Measurements from ENCODE around the gene SHC3.

SHC3 gene

DNA sequence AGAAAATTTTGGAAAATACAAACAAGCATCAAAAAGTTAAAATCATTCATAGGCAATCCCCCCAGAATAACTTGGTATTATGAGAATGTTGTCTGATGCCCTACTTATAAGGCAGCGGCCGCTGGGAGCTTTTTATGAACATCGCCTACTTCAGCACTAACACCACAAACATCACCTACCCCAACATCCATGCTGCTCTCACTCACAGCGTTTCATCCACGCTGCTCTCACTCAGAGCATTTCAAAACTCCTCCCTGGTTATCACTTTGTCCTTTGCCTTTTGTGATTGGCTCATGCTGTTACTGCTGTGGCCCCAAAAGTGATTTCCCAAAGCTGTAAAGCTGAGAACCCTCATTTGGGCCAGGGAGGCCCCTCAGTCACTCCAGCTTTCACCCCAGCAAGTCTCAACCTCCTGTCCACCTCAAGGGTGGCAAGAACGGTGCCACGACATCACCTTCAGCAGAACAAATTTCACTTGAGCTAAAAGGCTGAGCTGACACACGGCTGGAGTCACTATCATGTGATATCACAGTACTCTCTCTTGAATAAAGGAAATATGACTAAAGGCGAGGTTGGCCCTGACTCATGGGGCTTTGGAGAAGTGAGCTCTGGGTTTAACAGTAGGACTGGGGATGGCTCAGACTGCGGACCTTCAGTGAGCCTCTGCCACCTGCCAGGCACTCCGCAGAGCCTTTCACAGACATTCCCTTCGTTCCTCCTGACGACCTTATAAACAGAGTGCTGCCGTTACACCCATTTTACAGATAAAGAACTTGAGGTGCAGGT lies 25.2 kb downstream of the SHC3 start:
- no peak for DNase-seq

GRCh38 chr9:89149726-89150125 lies 28.9 kb downstream of the SHC3 start:
- no peak for DNase-seq

DNA sequence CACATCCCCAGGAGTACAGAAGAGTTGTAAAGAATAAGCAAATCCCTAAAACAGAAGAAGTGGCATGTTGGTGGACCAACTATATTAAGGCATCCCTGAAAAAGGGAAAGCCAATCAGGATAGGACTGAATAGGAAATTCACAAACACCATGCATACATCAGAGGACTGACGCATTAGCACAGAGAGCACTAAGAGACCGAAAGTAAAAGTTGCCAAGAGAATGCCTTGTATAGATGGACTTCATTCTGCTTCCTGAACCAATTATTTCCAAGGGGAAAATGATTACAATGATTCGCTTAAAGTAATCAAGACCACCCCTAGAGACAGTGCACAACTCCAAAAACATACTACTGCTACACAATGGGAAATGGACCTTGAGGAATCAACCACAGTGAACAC lies 33.5 kb downstream of the SHC3 start:
- DNase-seq = no peak

DNA sequence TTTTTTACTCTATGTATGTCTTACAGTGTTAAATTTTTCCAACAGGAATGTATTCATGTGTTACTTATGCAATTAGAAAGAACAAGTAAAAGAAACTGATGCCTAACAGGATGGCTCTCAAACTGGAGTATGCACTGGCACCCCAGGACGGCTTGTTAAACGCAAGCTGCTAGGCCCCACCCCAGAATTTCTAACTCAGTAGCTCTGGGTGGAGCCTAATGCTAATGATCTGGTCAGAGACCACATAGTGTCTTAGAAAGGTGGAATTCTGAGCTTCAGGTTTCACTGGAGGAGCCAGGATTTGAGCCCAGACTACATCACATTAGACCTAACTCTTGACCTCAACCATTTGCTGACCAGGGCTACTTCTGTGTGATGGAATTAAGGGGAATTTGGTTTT lies 34.4 kb downstream of the SHC3 start:
- no peak for DNase-seq

- DNase-seq = no peak
Measured at GRCh38 chr9:89143266-89143665, 35.4 kb downstream of the SHC3 start.

DNA sequence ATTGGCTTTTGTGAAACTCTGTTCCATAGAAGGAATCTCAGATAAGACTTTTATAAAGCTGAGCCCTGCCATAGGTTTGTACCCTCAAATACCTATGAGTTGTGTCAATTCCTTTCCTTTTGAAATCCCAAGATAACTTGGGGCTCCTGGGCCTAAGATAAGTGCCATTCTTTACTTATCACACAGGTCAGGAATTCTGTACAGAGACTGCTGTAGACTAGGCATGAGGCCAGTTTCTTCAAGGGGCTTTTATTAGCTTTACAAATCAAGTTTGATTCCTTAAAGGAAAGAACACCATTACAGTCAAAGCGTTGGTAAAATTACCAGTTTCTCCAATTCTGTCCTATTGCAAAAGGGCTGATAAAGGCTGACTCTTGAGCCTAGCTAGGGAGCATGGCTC lies 39.2 kb downstream of the SHC3 start:
- DNase-seq = no peak

GRCh38 chr9:89138463-89139390 lies 39.9 kb downstream of the SHC3 start:
- DNase-seq = no peak

- no peak for DNase-seq
Measured at GRCh38 chr9:89137542-89138462, 40.8 kb downstream of the SHC3 start.

- no peak for DNase-seq
Measured at GRCh38 chr9:89135591-89136166, 42.9 kb downstream of the SHC3 start.

DNA sequence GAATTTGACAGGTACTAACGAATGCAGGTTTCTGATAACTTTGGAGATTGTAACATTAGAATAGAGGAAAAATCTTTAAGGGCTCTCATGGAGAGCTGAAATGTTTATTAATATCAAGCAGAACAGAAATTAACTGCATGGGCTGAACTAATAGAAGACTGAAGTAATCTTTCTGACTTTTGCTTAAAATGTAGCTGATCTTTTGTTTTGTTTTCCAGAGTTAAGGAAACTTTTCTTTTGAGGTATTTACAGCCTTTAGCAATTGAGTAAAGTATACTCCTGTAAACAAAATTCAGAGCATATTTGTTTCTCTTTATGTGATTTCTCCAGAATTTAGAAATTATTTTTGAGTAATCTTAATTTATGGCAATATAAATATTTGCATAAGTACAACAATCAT lies 43.9 kb downstream of the SHC3 start:
- DNase-seq = no peak

- no peak for DNase-seq
Measured at GRCh38 chr9:89122949-89123348, 55.7 kb downstream of the SHC3 start.

GRCh38 chr9:89120704-89121103 lies 57.9 kb downstream of the SHC3 start:
- DNase-seq = no peak

DNA sequence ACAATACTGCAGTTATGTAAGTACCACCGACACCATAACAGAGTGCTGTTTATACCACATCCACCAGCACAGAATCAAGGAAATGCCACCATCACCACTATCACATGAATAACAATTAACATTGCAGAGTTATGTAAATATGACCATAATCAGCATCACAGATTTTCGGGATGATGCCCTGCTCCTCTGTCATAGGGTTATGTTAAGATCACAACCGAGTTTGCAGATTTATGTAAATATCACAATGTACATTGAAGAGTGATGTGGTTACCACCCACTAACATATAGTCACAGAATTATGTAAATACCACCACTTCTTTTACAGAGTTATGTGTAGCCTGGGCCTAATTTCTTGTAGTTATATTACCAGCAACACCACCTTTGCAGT lies 61.8 kb downstream of the SHC3 start:
- DNase-seq = no peak

DNA sequence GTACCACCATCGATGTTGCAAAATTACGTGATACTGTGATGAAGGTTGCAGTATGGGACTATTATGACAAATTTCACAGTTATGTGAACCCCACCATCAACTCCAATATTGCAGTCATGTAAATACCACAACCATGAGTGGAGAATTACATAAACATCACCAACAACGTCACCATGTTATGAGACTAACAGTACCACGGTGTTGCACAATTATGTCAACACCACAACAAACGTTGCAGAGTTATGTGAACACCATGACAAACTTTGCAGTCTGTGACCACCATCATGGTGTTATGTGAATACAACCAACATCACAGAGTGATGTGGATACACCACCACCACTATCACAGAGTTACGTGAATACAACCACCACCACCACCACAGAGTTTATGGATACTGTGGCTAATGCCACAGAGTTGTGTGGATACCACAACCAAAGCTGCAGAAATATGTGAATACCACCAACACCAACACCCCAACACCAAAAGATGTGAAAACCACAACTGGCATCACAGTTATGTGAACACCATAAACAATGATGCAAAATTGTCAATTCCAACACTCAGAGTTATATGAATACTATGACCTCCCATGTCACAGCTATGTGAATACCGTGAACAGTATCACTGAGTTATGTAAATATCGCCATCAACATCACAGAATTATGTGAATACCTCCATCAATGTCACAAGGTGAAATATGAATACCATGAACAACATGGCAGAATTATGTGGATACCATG lies 62.4 kb downstream of the SHC3 start:
- no peak for DNase-seq

DNA sequence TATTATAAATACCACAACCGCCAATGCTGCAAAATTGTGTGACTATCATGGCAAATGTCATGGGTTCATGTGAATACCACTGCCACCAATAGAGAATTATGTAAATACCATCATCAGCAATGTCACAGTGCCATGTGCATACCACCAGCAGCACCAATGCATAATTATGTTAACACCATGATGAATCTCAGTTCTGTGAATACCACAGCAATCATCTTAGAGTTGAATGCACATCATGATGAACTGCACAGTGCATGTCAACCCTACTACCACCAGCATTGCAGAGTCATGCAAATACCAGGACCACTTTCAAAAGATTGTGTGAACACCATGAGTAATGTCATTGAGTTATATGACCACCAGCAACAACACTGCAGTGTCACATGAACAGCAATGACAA lies 63.2 kb downstream of the SHC3 start:
- DNase-seq = no peak

GRCh38 chr9:89114741-89115140 lies 63.9 kb downstream of the SHC3 start:
- DNase-seq = no peak

GRCh38 chr9:89113851-89114250 lies 64.8 kb downstream of the SHC3 start:
- no peak for DNase-seq

DNA sequence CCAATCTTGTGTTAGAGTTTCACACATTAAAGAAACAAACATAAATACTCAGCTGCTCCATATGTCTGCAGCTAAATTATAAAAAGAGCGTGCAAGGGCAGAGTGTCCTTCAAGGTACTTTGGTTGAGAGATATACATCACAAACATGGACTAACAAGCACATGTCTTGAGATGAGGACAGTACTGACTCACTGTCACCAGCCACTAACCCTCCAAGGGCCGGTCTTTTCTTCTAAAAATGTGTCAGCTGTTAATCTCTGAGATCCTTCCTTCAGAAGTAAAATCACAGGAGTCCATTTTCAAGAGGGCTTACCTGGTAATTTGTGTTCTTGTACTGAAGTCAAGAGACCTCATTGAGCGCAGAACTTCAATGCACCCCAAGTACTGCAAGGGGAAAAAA lies 66.4 kb downstream of the SHC3 start:
- no peak for DNase-seq

DNA sequence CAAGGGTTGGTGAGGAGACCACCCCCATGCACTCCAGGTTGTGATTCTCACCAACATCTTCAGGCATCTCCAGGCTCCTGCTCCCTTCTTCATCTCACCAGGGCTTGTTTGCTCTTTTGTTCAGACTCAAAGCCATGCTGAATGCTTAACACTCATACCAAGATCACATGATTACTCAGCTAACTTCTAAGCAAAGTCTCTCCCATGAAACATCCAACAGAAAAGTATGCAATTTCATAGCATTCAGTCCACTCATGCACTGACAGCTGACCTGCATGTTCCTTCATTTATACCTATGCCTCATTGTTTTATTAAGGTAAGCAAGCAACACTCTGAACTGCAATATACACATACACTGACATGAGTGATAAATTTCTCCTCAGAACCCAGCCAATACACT lies 69.0 kb downstream of the SHC3 start:
- no peak for DNase-seq

GRCh38 chr9:89107406-89107805 lies 71.2 kb downstream of the SHC3 start:
- DNase-seq = no peak

GRCh38 chr9:89106224-89106851 lies 72.3 kb downstream of the SHC3 start:
- no peak for DNase-seq
